Prostate gland (tissue), 2 donors: Measurements from ENCODE around the gene NIPAL1.

Experiments used
- POLR2A ChIP-seq: fragments of 450-650 bp; IDR thresholded peaks from one replicate; pipeline ENCODE4 v1.6.1; 2016; ENCODE audit warnings: antibody characterized with exemption, mild to moderate bottlenecking
- POLR2AphosphoS5 ChIP-seq: sonication (generic); formaldehyde crosslinking; IDR thresholded peaks from one replicate; pipeline ENCODE4 v1.6.1; 2017; ENCODE audit warnings: antibody characterized with exemption
- TF ChIP-seq, protein P1 (sequence below), 4 experiments: fragments of 200-600 bp in 2 of 4; fragments of 450-650 bp in 2 of 4; sonication (generic) in 2 of 4; IDR thresholded peaks; 1 replicate in 3 of 4; 2 replicates in 1 of 4; pipeline ENCODE4 v1.5.1; 2016 to 2019; ENCODE audit warnings: antibody characterized with exemption in 4 of 4, mild to moderate bottlenecking in 2 of 4, moderate library complexity in 2 of 4

DNA sequence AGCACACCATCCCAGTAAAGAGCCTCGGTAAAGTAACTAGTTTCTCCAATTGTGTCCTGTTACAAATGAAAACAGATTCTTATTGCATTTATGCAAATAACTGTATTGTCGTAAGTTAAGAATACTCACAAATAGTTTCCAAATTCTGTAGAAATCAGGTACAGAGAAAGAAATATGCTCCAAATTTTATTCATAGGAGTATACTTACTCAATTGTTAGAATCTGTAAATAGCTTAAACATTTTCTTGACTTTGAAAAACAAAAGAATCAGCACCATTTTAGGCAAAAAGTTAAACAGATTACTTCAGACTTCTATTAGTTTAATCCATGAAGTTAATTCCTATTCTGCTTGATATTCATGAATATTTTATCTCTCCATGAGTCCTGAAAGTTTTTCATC, 10.8 kb upstream of the NIPAL1 start:
- TF ChIP-seq, protein P1, sequence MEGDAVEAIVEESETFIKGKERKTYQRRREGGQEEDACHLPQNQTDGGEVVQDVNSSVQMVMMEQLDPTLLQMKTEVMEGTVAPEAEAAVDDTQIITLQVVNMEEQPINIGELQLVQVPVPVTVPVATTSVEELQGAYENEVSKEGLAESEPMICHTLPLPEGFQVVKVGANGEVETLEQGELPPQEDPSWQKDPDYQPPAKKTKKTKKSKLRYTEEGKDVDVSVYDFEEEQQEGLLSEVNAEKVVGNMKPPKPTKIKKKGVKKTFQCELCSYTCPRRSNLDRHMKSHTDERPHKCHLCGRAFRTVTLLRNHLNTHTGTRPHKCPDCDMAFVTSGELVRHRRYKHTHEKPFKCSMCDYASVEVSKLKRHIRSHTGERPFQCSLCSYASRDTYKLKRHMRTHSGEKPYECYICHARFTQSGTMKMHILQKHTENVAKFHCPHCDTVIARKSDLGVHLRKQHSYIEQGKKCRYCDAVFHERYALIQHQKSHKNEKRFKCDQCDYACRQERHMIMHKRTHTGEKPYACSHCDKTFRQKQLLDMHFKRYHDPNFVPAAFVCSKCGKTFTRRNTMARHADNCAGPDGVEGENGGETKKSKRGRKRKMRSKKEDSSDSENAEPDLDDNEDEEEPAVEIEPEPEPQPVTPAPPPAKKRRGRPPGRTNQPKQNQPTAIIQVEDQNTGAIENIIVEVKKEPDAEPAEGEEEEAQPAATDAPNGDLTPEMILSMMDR (IDR thresholded peaks at IDR 0.05), result no peak
- TF ChIP-seq POLR2A (no peak), POLR2AphosphoS5 (no peak)
